Fibroblast of mammary gland (primary cell): ENCODE data around the gene KIF5C.

Source experiments
- DNase-seq: peaks from one replicate; pipeline ENCODE4 v3.0.0-alpha.2; 2010; ENCODE audit warnings: low read depth
- H3K4me3 ChIP-seq: 2 replicates; pipeline ENCODE4 v1.5.1; 2011; ENCODE audit warnings: low read depth, mild to moderate bottlenecking, low read length, moderate library complexity; ENCODE audit not compliant: control insufficient read depth
- TF ChIP-seq, protein P1 (sequence below): conservative IDR thresholded peaks from 2 replicates; pipeline ENCODE4 v1.5.1; 2011; ENCODE audit warnings: low read depth, low read length, inconsistent platforms; ENCODE audit not compliant: control insufficient read depth, insufficient read depth

The KIF5C gene

DNA sequence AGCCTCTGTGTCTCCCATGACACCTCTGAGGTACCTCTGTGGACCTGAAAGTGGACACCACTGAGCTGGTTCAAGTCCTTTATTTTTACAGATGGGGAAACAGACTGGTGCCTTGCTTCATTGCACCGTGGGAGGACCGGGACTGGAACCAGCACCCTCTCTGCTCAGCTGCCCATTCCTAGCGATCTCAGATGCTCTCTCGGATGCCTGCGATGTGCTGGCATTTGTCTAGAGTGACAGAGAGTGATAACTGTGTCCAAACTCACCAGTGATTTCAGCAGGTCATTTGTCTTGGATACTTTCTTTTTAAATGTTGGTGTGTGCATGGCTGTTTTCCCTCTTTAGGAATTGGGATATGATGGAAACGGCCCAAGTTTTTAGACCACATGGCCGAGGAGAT is 133.4 kb downstream of the KIF5C start:
- TF ChIP-seq, protein P1, sequence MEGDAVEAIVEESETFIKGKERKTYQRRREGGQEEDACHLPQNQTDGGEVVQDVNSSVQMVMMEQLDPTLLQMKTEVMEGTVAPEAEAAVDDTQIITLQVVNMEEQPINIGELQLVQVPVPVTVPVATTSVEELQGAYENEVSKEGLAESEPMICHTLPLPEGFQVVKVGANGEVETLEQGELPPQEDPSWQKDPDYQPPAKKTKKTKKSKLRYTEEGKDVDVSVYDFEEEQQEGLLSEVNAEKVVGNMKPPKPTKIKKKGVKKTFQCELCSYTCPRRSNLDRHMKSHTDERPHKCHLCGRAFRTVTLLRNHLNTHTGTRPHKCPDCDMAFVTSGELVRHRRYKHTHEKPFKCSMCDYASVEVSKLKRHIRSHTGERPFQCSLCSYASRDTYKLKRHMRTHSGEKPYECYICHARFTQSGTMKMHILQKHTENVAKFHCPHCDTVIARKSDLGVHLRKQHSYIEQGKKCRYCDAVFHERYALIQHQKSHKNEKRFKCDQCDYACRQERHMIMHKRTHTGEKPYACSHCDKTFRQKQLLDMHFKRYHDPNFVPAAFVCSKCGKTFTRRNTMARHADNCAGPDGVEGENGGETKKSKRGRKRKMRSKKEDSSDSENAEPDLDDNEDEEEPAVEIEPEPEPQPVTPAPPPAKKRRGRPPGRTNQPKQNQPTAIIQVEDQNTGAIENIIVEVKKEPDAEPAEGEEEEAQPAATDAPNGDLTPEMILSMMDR, result no peak
- DNase-seq, result no peak
- H3K4me3 ChIP-seq, result no peak overlapping the region

DNA sequence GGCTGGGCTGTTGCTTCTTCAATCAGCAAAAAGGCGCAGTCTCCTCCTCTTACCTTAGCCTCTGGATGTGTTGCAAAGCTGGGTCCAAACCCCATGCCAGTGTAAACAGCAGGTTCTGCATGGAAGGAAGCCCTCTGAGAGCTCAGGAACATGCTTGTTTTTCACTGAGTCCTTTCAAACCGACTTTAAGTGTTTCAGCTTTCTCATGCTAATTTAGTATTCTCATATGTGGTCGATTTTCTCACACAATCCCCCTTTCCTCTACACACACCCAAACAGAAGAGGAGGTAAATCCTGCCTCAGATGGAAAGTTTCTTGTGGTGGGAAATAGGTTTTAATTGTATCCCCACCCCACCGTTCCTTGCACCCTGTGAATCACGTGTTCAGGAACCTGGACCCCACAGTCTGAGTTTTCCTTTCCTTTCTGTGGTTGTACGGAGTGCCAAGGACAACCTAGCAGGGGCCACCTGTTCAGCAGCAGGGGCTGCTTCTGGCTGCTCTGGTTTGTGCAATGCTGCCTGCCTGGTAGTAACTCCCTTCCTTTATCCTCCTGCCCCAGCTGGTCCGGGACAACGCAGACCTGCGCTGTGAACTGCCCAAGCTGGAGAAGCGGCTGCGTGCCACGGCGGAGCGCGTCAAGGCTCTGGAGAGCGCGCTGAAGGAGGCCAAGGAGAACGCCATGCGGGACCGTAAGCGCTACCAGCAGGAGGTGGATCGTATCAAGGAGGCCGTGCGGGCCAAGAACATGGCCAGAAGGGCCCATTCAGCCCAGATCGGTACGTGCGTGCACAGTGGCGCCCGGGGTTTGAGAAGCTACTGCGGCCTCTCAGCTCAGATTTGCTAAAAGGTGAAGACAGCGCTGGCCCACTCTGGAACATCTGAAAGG is 134.8 kb downstream of the KIF5C start:
- H3K4me3 ChIP-seq, result no peak overlapping the region
- no peak for DNase-seq
- TF ChIP-seq, protein P1, result no peak

DNA sequence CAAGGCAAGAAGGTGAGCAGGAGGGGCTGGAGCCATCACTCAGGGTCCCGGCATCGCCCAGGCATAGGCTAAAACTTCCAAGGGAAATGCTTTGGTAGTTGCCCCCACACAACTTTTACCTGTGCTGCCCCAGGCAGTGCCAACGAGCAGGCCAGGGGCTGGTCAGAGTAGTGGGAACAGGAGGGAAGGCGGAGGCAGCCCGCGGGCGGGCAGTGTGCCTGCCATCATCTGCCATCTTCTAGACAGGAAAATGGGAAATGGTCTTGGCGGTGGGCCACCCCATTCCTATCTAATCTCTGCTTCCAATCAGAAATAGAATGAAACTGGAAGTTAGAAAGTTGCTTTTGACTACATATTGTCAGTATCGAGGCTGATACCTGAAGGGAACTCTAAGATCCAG is 137.5 kb downstream of the KIF5C start:
- H3K4me3 ChIP-seq, result no peak overlapping the region
- TF ChIP-seq, protein P1, result no peak
- no peak for DNase-seq

- TF ChIP-seq, protein P1, result no peak
- no peak for DNase-seq
- no peak overlapping the region for H3K4me3 ChIP-seq
Observed at GRCh38 chr2:149015501-149015900, 140.5 kb downstream of the KIF5C start.

DNA sequence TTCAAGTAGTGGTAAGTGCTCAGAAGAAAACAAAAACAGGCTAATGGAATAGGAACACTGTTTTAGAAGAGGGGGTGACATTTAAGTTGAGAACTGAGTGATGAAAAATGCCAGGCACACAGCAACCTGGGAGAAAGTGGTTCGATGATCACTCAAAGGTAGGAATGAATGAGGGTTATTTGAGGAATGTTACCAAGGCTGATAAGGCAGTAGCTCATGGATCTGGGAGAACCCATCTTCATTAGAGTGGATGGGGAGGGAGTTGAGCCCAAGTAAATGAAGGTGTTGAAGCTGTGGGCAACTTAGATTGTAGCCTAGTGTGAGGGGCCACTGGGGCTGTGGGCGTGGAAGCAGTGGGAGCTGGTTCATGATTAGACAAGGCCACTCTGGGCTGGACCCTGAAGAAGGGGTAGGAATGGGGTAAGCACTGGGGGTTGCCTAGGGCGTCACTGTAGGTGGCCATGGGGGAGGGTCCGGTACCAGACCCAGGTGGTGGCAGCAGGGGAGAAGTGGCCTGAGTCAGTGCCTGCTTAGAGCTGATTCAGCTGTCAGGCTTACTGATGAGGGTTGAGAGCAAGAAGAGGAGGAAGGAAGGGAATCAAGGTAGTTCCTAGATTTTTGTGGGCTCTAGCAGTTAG is 141.0 kb downstream of the KIF5C start:
- DNase-seq, result no peak
- no peak overlapping the region for H3K4me3 ChIP-seq
- TF ChIP-seq, protein P1, result no peak

GRCh38 chr2:149017116-149017985 is 142.3 kb downstream of the KIF5C start:
- TF ChIP-seq, protein P1, result peak; percentile 94
- peak; percentile 75 for DNase-seq
- no peak overlapping the region for H3K4me3 ChIP-seq
